Keratinocyte (primary cell): ENCODE results near the gene NALCN. TPM values are rescaled to one million over a fixed set of nuclear protein-coding genes. Genes with fewer than 3 reads are reported as not detected.

Experiments
- DNase-seq: peaks from one replicate; pipeline ENCODE4 v3.0.0-alpha.2; 2011; ENCODE audit warnings: low read depth, missing footprints, low spot score
- FAIRE-seq: peaks from 2 replicates; lab custom pipeline; 2011; peaks lifted over from hg19 to GRCh38; lab: Jason Lieb, UNC
- H2AFZ ChIP-seq: 2 replicates; pipeline ENCODE4 v1.6.0; 2012; ENCODE audit warnings: low read length, control low read depth, inconsistent platforms; ENCODE audit not compliant: control insufficient read depth
- H3K27ac ChIP-seq: 2 replicates; pipeline ENCODE4 v1.5.1; 2011; ENCODE audit warnings: low read length; ENCODE audit not compliant: control insufficient read depth, insufficient read depth
- H3K27me3 ChIP-seq: 3 replicates; pipeline ENCODE4 v1.6.0; 2011; ENCODE audit warnings: low read length; ENCODE audit not compliant: control insufficient read depth, insufficient read depth; ENCODE audit errors: extremely low read depth
- H3K36me3 ChIP-seq, 2 experiments: 2 replicates in 1 of 2; 3 replicates in 1 of 2; pipeline ENCODE4 v1.5.1; 2011; ENCODE audit warnings: low read length in 2 of 2, mild to moderate bottlenecking in 1 of 2; ENCODE audit not compliant: control insufficient read depth in 2 of 2, insufficient read depth in 2 of 2; ENCODE audit errors: extremely low read depth in 1 of 2
- H3K4me1 ChIP-seq: 3 replicates; pipeline ENCODE4 v1.5.1; 2011; ENCODE audit warnings: low read length; ENCODE audit not compliant: control insufficient read depth, insufficient read depth; ENCODE audit errors: extremely low read depth
- H3K4me2 ChIP-seq: 3 replicates; pipeline ENCODE4 v1.6.0; 2011; ENCODE audit warnings: low read depth, low read length; ENCODE audit not compliant: control insufficient read depth, insufficient read depth; ENCODE audit errors: extremely low read depth
- H3K4me3 ChIP-seq, 3 experiments: fragments of 200-600 bp in 1 of 3; sonication (generic) in 1 of 3; 2 replicates in 2 of 3; 3 replicates in 1 of 3; pipeline ENCODE4 v1.5.1; 2011 to 2016; ENCODE audit warnings: low read length in 3 of 3, mild to moderate bottlenecking in 3 of 3, control low read depth in 2 of 3, inconsistent platforms in 1 of 3, low read depth in 1 of 3, mixed read lengths in 1 of 3, mixed run types in 1 of 3, moderate library complexity in 1 of 3; ENCODE audit not compliant: control insufficient read depth in 2 of 3, insufficient read depth in 2 of 3; ENCODE audit errors: extremely low read depth in 1 of 3
- H3K79me2 ChIP-seq: 2 replicates; pipeline ENCODE4 v1.6.0; 2012; ENCODE audit warnings: low read length; ENCODE audit not compliant: control insufficient read depth, insufficient read depth
- H3K9ac ChIP-seq: 3 replicates; pipeline ENCODE4 v1.6.0; 2011; ENCODE audit warnings: low read length; ENCODE audit not compliant: control insufficient read depth, insufficient read depth; ENCODE audit errors: extremely low read depth
- H3K9me1 ChIP-seq: 3 replicates; pipeline ENCODE4 v1.6.0; 2011; ENCODE audit warnings: low read length; ENCODE audit not compliant: control insufficient read depth, insufficient read depth; ENCODE audit errors: extremely low read depth
- H3K9me3 ChIP-seq: 2 replicates; pipeline ENCODE4 v1.5.1; 2012; ENCODE audit warnings: low read depth, low read length; ENCODE audit not compliant: control insufficient read depth
- H4K20me1 ChIP-seq: 3 replicates; pipeline ENCODE4 v1.6.0; 2011; ENCODE audit warnings: low read length; ENCODE audit not compliant: control insufficient read depth, insufficient read depth; ENCODE audit errors: extremely low read depth
- EZH2 ChIP-seq: IDR thresholded peaks from one replicate; pipeline ENCODE4 v1.6.1; 2012; ENCODE audit warnings: inconsistent platforms, mild to moderate bottlenecking, low read length, moderate library complexity
- dilution Hi-C: fragments of 300-500 bp; cut with MboI; formaldehyde crosslinking; loops from one replicate; pipeline ENCODE4 v1.7.0; 2020; ENCODE audit warnings: low sequenced_read_pairs; ENCODE audit not compliant: extremely low pct_ligation_motif_present
- polyA plus RNA-seq, 5 experiments: library from polyadenylated mRNA; depleted of rRNA in 3 of 5; stranded (reverse) in 3 of 5; stranded (forward) in 1 of 5; unstranded in 1 of 5; fragments of >200 nt; gene quantifications; 1 replicate in 1 of 5; 2 replicates in 3 of 5; 3 replicates in 1 of 5; pipeline versions ENCODE4 v1.2.1 to v1.2.3, GENCODE V29; 2011 to 2012; ENCODE audit warnings: missing spikeins in 2 of 5, low read depth in 1 of 5, low replicate concordance in 1 of 5
- TF ChIP-seq, protein P1 (sequence below), 3 experiments: IDR thresholded peaks in 1 of 3; conservative IDR thresholded peaks in 1 of 3; optimal IDR thresholded peaks in 1 of 3; 2 replicates in 2 of 3; 3 replicates in 1 of 3; pipeline versions ENCODE3 to v1.5.1; 2011; ENCODE audit warnings: low read length in 3 of 3, mild to moderate bottlenecking in 3 of 3, moderate library complexity in 2 of 3, control low read depth in 1 of 3, inconsistent platforms in 1 of 3; ENCODE audit not compliant: insufficient read depth in 2 of 3; ENCODE audit errors: extremely low read depth in 1 of 3

Gene NALCN
- polyA plus RNA-seq, 1 donor (not counting 4 experiments of a cell fraction or from before 2014, with no cell fraction given) = 0.16 TPM

DNA sequence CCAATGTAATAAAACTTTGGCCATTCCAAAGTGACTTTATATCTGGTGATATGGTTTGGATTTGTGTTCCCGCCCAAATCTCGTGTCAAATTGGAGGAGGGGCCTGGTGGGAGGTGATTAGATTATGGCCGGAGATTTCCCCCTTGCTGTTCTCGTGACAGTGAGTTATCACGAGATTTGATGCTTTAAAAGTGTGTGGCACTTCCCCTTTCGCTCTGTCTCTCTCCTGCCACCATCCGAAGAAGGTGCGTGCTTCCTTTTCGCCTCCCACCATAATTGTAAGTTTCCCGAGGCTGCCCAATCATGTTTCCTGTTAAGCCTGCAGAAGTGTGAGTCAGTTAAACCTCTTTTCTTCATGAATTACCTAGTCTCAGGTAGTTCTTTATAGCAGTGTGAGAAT is 9.3 kb upstream of the NALCN start:
- no peak overlapping the region for H3K4me2 ChIP-seq
- H3K9me1 ChIP-seq = no peaks in the 10 kb centered on the region
- no peaks in the 10 kb centered on the region for H4K20me1 ChIP-seq
- dilution Hi-C loops = no loop called here
- H3K9ac ChIP-seq = no peak overlapping the region
- H3K27me3 ChIP-seq = no peaks in the 10 kb centered on the region
- no peak overlapping the region for H3K4me3 ChIP-seq
- no peaks in the 10 kb centered on the region for H3K4me1 ChIP-seq
- no peaks in the 10 kb centered on the region for H3K9me3 ChIP-seq
- no peak overlapping the region for H2AFZ ChIP-seq
- FAIRE-seq (no peak), DNase-seq (no peak)
- H3K36me3 ChIP-seq = no peaks in the 10 kb centered on the region
- no peak overlapping the region for H3K27ac ChIP-seq
- TF ChIP-seq EZH2 = no peak
- TF ChIP-seq, protein P1, sequence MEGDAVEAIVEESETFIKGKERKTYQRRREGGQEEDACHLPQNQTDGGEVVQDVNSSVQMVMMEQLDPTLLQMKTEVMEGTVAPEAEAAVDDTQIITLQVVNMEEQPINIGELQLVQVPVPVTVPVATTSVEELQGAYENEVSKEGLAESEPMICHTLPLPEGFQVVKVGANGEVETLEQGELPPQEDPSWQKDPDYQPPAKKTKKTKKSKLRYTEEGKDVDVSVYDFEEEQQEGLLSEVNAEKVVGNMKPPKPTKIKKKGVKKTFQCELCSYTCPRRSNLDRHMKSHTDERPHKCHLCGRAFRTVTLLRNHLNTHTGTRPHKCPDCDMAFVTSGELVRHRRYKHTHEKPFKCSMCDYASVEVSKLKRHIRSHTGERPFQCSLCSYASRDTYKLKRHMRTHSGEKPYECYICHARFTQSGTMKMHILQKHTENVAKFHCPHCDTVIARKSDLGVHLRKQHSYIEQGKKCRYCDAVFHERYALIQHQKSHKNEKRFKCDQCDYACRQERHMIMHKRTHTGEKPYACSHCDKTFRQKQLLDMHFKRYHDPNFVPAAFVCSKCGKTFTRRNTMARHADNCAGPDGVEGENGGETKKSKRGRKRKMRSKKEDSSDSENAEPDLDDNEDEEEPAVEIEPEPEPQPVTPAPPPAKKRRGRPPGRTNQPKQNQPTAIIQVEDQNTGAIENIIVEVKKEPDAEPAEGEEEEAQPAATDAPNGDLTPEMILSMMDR (optimal IDR thresholded peaks at IDR 0.05 in 1 of 3, IDR thresholded peaks at IDR 0.05 in 1 of 3, conservative IDR thresholded peaks at IDR 0.05 in 1 of 3; ENCODE audit: extremely low read depth in 1 of 3, insufficient read depth in 2 of 3, low read length in 3 of 3) = no peak
- H3K79me2 ChIP-seq = no peaks in the 10 kb centered on the region

GRCh38 chr13:101425156-101425471 is 8.8 kb upstream of the NALCN start:
- dilution Hi-C loops = no loop called here
- DNase-seq = no peak
- Histone ChIP-seq H3K27me3 (no peaks in the 10 kb centered on the region), H3K9me1 (no peaks in the 10 kb centered on the region), H3K36me3 (no peaks in the 10 kb centered on the region), H3K9me3 (no peaks in the 10 kb centered on the region), H3K4me1 (no peaks in the 10 kb centered on the region), H3K4me3 (no peak overlapping the region), H3K79me2 (no peaks in the 10 kb centered on the region), H4K20me1 (no peaks in the 10 kb centered on the region), H3K27ac (no peak overlapping the region), H3K4me2 (no peak overlapping the region), H2AFZ (no peak overlapping the region), H3K9ac (no peak overlapping the region)
- FAIRE-seq = no peak
- TF ChIP-seq, protein P1 (optimal IDR thresholded peaks at IDR 0.05 in 1 of 3, IDR thresholded peaks at IDR 0.05 in 1 of 3, conservative IDR thresholded peaks at IDR 0.05 in 1 of 3; ENCODE audit: extremely low read depth in 1 of 3, insufficient read depth in 2 of 3, low read length in 3 of 3) = no peak
- no peak for TF ChIP-seq EZH2
